HepG2 (cell line): ENCODE results near the gene ARFGEF2. TPM values are rescaled to one million over a fixed set of nuclear protein-coding genes. Genes with fewer than 3 reads are reported as not detected.
A peak's percentile ranks its signal among the peaks of the same experiment; 100 is the strongest.

Experiments used
- NFYB ChIP-seq: sonication (generic); formaldehyde crosslinking; IDR thresholded peaks from 2 replicates; pipeline ENCODE4 v1.4.0; 2020; ENCODE audit warnings: missing genetic modification reagents
- NFYC ChIP-seq: IDR thresholded peaks from 2 replicates; pipeline ENCODE4 v1.6.1; 2016; ENCODE audit warnings: missing genetic modification reagents, missing compliant biosample characterization
- PHF21A ChIP-seq: sonication (generic); formaldehyde crosslinking; IDR thresholded peaks from 2 replicates; pipeline ENCODE4 v1.5.0; 2020; ENCODE audit warnings: mild to moderate bottlenecking, missing genetic modification reagents
- PLRG1 ChIP-seq: fragments of 450-650 bp; conservative IDR thresholded peaks from 2 replicates; pipeline ENCODE4 v1.6.1; 2016
- ZNF260 ChIP-seq: sonication (generic); formaldehyde crosslinking; IDR thresholded peaks from 2 replicates; pipeline ENCODE4 v1.4.0; 2020; ENCODE audit warnings: missing genetic modification reagents, low read depth, mild to moderate bottlenecking, borderline replicate concordance
- ZNF44 ChIP-seq: sonication (generic); formaldehyde crosslinking; IDR thresholded peaks from 2 replicates; pipeline ENCODE4 v1.5.1; 2020; ENCODE audit warnings: mild to moderate bottlenecking, missing genetic modification reagents
- ZNF598 ChIP-seq: sonication (generic); formaldehyde crosslinking; IDR thresholded peaks from 2 replicates; pipeline ENCODE4 v1.5.1; 2020; ENCODE audit warnings: mild to moderate bottlenecking, missing genetic modification reagents, borderline replicate concordance
- ZNF772 ChIP-seq: sonication (generic); formaldehyde crosslinking; IDR thresholded peaks from 2 replicates; pipeline ENCODE4 v1.5.0; 2020; ENCODE audit warnings: mild to moderate bottlenecking, missing genetic modification reagents
- polyA plus RNA-seq, 8 experiments: library from polyadenylated mRNA; depleted of rRNA in 3 of 8; stranded (reverse) in 7 of 8; unstranded in 1 of 8; fragments of >200 nt; fragmentation: Illumina TruSeq in 4 of 8; extraction: Trizol in 4 of 8; gene quantifications; 2 replicates each; pipeline versions ENCODE4 v1.2.1 to v1.2.3, GENCODE V29; 2011 to 2016; ENCODE audit warnings: low read depth in 4 of 8, missing spikeins in 1 of 8, mixed read lengths in 1 of 8; ENCODE audit not compliant: insufficient read depth in 1 of 8
- total RNA-seq, 5 experiments: library from RNA; depleted of rRNA; stranded (reverse); fragments of >200 nt; fragmentation: Illumina TruSeq; extraction: Trizol; gene quantifications; 2 replicates each; pipeline ENCODE4 v1.2.3, GENCODE V29; 2016; ENCODE audit warnings: low read depth in 1 of 5
- TF ChIP-seq, protein P1 (sequence below): sonication (generic); formaldehyde crosslinking; IDR thresholded peaks from one replicate; pipeline ENCODE4 v1.5.1; 2020; ENCODE audit warnings: mild to moderate bottlenecking, missing genetic modification reagents; ENCODE audit errors: not compliant biosample characterization
- TF ChIP-seq, protein P2 (sequence below): sonication (generic); formaldehyde crosslinking; IDR thresholded peaks from 2 replicates; pipeline ENCODE4 v1.9.0; 2021; ENCODE audit warnings: missing genetic modification reagents, borderline replicate concordance
- TF ChIP-seq, protein P3 (sequence below): sonication (generic); formaldehyde crosslinking; IDR thresholded peaks from 2 replicates; pipeline ENCODE4 v1.4.0; 2020; ENCODE audit warnings: missing genetic modification reagents

ARFGEF2 gene
- total and polyA plus RNA-seq, 2 of the 13 experiments (the other 11 are each of a cell fraction or from before 2014, with no cell fraction given): 44.0 to 60.8 TPM

DNA sequence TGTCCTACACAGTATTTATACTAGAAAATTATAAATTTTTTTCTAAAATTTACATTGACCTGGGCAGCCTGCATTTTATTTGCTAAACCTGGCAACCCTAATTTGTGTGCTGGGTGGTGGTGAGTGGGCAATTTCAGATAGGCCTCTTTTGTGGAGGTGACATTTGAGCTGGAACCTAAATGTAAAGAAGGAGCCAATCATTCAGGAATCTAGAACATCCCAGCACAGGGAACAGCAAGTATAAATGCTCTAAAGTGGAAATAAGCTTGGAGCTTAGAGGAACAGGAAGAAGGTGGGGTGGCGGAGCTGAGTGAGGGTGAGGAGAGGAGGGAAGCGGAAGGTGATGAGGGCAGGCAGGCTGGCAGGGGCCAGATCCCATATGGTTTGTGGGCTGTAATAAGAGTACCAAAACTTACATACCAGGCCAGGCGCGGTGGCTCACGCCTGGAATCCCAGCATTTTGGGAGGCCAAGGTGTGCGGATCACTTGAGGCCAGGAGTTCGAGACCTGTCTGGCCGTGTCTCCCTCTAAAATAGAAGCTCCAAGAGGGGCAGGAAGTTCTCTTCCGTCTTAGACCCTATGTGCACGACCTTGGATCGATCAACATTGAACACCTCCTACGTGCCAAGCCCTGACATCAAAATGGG lies 124.1 kb downstream of the ARFGEF2 start (continued):
- TF ChIP-seq, protein P1, sequence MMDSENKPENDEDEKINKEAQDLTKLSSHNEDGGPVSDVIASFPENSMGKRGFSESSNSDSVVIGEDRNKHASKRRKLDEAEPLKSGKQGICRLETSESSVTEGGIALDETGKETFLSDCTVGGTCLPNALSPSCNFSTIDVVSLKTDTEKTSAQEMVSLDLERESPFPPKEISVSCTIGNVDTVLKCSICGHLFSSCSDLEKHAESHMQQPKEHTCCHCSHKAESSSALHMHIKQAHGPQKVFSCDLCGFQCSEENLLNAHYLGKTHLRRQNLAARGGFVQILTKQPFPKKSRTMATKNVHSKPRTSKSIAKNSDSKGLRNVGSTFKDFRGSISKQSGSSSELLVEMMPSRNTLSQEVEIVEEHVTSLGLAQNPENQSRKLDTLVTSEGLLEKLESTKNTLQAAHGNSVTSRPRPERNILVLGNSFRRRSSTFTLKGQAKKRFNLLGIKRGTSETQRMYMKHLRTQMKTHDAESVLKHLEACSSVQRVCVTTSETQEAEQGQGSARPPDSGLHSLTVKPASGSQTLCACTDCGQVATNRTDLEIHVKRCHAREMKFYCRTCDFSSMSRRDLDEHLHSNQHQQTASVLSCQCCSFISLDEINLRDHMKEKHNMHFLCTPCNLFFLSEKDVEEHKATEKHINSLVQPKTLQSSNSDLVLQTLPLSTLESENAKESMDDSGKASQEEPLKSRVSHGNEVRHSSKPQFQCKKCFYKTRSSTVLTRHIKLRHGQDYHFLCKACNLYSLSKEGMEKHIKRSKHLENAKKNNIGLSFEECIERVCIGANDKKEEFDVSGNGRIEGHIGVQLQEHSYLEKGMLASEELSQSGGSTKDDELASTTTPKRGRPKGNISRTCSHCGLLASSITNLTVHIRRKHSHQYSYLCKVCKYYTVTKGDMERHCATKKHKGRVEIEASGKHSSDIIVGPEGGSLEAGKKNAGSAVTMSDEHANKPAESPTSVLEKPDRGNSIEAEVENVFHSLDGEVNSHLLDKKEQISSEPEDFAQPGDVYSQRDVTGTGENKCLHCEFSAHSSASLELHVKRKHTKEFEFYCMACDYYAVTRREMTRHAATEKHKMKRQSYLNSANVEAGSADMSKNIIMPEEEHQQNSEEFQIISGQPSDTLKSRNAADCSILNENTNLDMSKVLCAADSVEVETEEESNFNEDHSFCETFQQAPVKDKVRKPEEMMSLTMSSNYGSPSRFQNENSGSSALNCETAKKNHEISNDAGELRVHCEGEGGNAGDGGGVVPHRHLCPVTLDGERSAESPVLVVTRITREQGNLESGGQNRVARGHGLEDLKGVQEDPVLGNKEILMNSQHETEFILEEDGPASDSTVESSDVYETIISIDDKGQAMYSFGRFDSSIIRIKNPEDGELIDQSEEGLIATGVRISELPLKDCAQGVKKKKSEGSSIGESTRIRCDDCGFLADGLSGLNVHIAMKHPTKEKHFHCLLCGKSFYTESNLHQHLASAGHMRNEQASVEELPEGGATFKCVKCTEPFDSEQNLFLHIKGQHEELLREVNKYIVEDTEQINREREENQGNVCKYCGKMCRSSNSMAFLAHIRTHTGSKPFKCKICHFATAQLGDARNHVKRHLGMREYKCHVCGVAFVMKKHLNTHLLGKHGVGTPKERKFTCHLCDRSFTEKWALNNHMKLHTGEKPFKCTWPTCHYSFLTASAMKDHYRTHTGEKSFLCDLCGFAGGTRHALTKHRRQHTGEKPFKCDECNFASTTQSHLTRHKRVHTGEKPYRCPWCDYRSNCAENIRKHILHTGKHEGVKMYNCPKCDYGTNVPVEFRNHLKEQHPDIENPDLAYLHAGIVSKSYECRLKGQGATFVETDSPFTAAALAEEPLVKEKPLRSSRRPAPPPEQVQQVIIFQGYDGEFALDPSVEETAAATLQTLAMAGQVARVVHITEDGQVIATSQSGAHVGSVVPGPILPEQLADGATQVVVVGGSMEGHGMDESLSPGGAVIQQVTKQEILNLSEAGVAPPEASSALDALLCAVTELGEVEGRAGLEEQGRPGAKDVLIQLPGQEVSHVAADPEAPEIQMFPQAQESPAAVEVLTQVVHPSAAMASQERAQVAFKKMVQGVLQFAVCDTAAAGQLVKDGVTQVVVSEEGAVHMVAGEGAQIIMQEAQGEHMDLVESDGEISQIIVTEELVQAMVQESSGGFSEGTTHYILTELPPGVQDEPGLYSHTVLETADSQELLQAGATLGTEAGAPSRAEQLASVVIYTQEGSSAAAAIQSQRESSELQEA (CRISPR knock-in tag): peak; percentile 29
- no peak for TF ChIP-seq ZNF772
- TF ChIP-seq ZNF44 (CRISPR knock-in tag): no peak
- no peak for TF ChIP-seq ZNF598 (CRISPR knock-in tag)
- no peak for TF ChIP-seq ZNF260
- TF ChIP-seq PLRG1: no peak
- no peak for TF ChIP-seq NFYB (CRISPR knock-in tag)
- TF ChIP-seq, protein P2, sequence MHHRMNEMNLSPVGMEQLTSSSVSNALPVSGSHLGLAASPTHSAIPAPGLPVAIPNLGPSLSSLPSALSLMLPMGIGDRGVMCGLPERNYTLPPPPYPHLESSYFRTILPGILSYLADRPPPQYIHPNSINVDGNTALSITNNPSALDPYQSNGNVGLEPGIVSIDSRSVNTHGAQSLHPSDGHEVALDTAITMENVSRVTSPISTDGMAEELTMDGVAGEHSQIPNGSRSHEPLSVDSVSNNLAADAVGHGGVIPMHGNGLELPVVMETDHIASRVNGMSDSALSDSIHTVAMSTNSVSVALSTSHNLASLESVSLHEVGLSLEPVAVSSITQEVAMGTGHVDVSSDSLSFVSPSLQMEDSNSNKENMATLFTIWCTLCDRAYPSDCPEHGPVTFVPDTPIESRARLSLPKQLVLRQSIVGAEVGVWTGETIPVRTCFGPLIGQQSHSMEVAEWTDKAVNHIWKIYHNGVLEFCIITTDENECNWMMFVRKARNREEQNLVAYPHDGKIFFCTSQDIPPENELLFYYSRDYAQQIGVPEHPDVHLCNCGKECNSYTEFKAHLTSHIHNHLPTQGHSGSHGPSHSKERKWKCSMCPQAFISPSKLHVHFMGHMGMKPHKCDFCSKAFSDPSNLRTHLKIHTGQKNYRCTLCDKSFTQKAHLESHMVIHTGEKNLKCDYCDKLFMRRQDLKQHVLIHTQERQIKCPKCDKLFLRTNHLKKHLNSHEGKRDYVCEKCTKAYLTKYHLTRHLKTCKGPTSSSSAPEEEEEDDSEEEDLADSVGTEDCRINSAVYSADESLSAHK (CRISPR knock-in tag): 0 out of 2 replicates have a peak, but pooled peaks have one; percentile 33
- TF ChIP-seq, protein P3, sequence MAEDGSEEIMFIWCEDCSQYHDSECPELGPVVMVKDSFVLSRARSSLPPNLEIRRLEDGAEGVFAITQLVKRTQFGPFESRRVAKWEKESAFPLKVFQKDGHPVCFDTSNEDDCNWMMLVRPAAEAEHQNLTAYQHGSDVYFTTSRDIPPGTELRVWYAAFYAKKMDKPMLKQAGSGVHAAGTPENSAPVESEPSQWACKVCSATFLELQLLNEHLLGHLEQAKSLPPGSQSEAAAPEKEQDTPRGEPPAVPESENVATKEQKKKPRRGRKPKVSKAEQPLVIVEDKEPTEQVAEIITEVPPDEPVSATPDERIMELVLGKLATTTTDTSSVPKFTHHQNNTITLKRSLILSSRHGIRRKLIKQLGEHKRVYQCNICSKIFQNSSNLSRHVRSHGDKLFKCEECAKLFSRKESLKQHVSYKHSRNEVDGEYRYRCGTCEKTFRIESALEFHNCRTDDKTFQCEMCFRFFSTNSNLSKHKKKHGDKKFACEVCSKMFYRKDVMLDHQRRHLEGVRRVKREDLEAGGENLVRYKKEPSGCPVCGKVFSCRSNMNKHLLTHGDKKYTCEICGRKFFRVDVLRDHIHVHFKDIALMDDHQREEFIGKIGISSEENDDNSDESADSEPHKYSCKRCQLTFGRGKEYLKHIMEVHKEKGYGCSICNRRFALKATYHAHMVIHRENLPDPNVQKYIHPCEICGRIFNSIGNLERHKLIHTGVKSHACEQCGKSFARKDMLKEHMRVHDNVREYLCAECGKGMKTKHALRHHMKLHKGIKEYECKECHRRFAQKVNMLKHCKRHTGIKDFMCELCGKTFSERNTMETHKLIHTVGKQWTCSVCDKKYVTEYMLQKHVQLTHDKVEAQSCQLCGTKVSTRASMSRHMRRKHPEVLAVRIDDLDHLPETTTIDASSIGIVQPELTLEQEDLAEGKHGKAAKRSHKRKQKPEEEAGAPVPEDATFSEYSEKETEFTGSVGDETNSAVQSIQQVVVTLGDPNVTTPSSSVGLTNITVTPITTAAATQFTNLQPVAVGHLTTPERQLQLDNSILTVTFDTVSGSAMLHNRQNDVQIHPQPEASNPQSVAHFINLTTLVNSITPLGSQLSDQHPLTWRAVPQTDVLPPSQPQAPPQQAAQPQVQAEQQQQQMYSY (CRISPR knock-in tag): no peak
- no peak for TF ChIP-seq NFYC (CRISPR knock-in tag)
- peak; percentile 69; the same call in 1 of the 2 replicates for TF ChIP-seq PHF21A (CRISPR knock-in tag)
